IMR-90 (cell line): ENCODE data around the gene ZBTB32. TPM values are rescaled to one million over a fixed set of nuclear protein-coding genes. Genes with fewer than 3 reads are reported as not detected.

Experiments
- ATAC-seq: fragments of 200-7000 bp; cut with Tn5 transposase; 2 replicates; pipeline ENCODE4 v1.9.1; 2020; ENCODE audit warnings: low read depth, mild to moderate bottlenecking, moderate library complexity
- BruUV-seq: library from RNA; stranded (reverse); fragments of 400-500 nt; replicated peaks from 2 replicates; lab custom pipeline; 2021; lab: Mats Ljungman, UMichigan
- CTCF ChIA-PET: fragments of 300-600 bp; formaldehyde crosslinking; extraction: SDS; loops from one replicate; lab custom pipeline; 2021; ENCODE audit warnings: antibody characterized with exemption; lab: Yijun Ruan, JAX
- POLR2A ChIA-PET: fragments of 300-600 bp; sonication (Branson Sonifier 250); formaldehyde crosslinking; loops from one replicate; lab custom pipeline; 2022; ENCODE audit warnings: antibody characterized with exemption; ENCODE audit not compliant: unreplicated experiment; lab: Charles Lee
- DNase-seq: peaks from one replicate; pipeline ENCODE4 v3.0.0; 2013
- H2AFZ ChIP-seq: replicated peaks from 2 replicates; pipeline ENCODE3; 2013; ENCODE audit warnings: low read length, mild to moderate bottlenecking; ENCODE audit not compliant: poor library complexity
- H2AK5ac ChIP-seq: 2 replicates; pipeline ENCODE4 v1.6.1; 2013; ENCODE audit warnings: low read depth, low read length, inconsistent platforms
- H2AK9ac ChIP-seq: replicated peaks from 2 replicates; pipeline ENCODE3; 2013; ENCODE audit warnings: mild to moderate bottlenecking, low read depth, low read length, moderate library complexity; ENCODE audit not compliant: poor library complexity
- H2BK120ac ChIP-seq: 2 replicates; pipeline ENCODE4 v1.6.1; 2013; ENCODE audit warnings: low read depth, low read length, inconsistent platforms
- H2BK15ac ChIP-seq: 3 replicates; pipeline ENCODE4 v1.6.1; 2013; ENCODE audit warnings: low read depth, low read length, inconsistent platforms
- H2BK20ac ChIP-seq: 2 replicates; pipeline ENCODE4 v1.6.1; 2013; ENCODE audit warnings: low read depth, mild to moderate bottlenecking, inconsistent platforms, low read length, moderate library complexity
- H2BK5ac ChIP-seq: 2 replicates; pipeline ENCODE4 v1.6.1; 2013; ENCODE audit warnings: mild to moderate bottlenecking, low read depth, low read length, inconsistent platforms; ENCODE audit not compliant: poor library complexity, severe bottlenecking
- H3K14ac ChIP-seq: replicated peaks from 2 replicates; pipeline ENCODE4 v1.6.1; 2013; ENCODE audit warnings: low read depth, low read length, inconsistent platforms
- H3K18ac ChIP-seq: 2 replicates; pipeline ENCODE4 v1.6.1; 2013; ENCODE audit warnings: low read depth, low read length, control low read depth
- H3K23ac ChIP-seq: 2 replicates; pipeline ENCODE4 v1.6.1; 2013; ENCODE audit warnings: low read depth, low read length, inconsistent platforms
- H3K27ac ChIP-seq: 2 replicates; pipeline ENCODE4 v1.5.1; 2013; ENCODE audit warnings: mild to moderate bottlenecking, control low read depth, low read length; ENCODE audit not compliant: insufficient read depth
- H3K27me3 ChIP-seq: 2 replicates; pipeline ENCODE4 v1.6.1; 2013; ENCODE audit warnings: low read length; ENCODE audit not compliant: control insufficient read depth, insufficient read depth
- H3K36me3 ChIP-seq: 2 replicates; pipeline ENCODE4 v1.6.1; 2013; ENCODE audit warnings: low read length, mixed read lengths; ENCODE audit not compliant: control insufficient read depth, insufficient read depth
- H3K4ac ChIP-seq: 2 replicates; pipeline ENCODE4 v1.6.1; 2013; ENCODE audit warnings: low read depth, low read length, inconsistent platforms
- H3K4me1 ChIP-seq: 2 replicates; pipeline ENCODE4 v1.6.1; 2013; ENCODE audit warnings: low read length, mixed read lengths; ENCODE audit not compliant: control insufficient read depth, insufficient read depth
- H3K4me2 ChIP-seq: 2 replicates; pipeline ENCODE4 v1.6.1; 2013; ENCODE audit warnings: low read depth, mild to moderate bottlenecking, control low read depth, low read length, moderate library complexity
- H3K4me3 ChIP-seq: 2 replicates; pipeline ENCODE4 v1.5.1; 2013; ENCODE audit warnings: low read depth, mild to moderate bottlenecking, control low read depth, low read length, moderate library complexity; ENCODE audit not compliant: insufficient read depth
- H3K56ac ChIP-seq: 2 replicates; pipeline ENCODE4 v1.6.1; 2013; ENCODE audit warnings: low read length, inconsistent platforms; ENCODE audit not compliant: insufficient read depth; ENCODE audit errors: extremely low read depth
- H3K79me1 ChIP-seq, 2 experiments: 2 replicates each; pipeline ENCODE4 v1.6.1; 2013; ENCODE audit warnings: low read length in 2 of 2, inconsistent platforms in 1 of 2, low read depth in 1 of 2
- H3K9ac ChIP-seq: 2 replicates; pipeline ENCODE4 v1.6.1; 2013; ENCODE audit warnings: low read depth, low read length, control low read depth
- H3K9me1 ChIP-seq: 2 replicates; pipeline ENCODE4 v1.6.1; 2013; ENCODE audit warnings: low read length, inconsistent platforms; ENCODE audit not compliant: insufficient read depth
- H3K9me3 ChIP-seq: 2 replicates; pipeline ENCODE4 v1.6.1; 2013; ENCODE audit warnings: low read length; ENCODE audit not compliant: control insufficient read depth, insufficient read depth
- H4K20me1 ChIP-seq: 2 replicates; pipeline ENCODE4 v1.6.1; 2013; ENCODE audit warnings: low read length, inconsistent platforms; ENCODE audit not compliant: insufficient read depth
- H4K5ac ChIP-seq: 2 replicates; pipeline ENCODE4 v1.6.1; 2013; ENCODE audit warnings: mild to moderate bottlenecking, low read depth, low read length, control low read depth
- H4K8ac ChIP-seq, 2 experiments: 2 replicates each; pipeline ENCODE4 v1.6.1; 2013; ENCODE audit warnings: low read depth in 2 of 2, low read length in 2 of 2, control low read depth in 1 of 2, inconsistent platforms in 1 of 2
- H4K91ac ChIP-seq: 2 replicates; pipeline ENCODE4 v1.6.1; 2013; ENCODE audit warnings: low read depth, low read length, inconsistent platforms; ENCODE audit not compliant: insufficient read depth
- BHLHE40 ChIP-seq: fragments of 150-350 bp; IDR thresholded peaks from 2 replicates; pipeline ENCODE4 v1.6.1; 2016; ENCODE audit warnings: mild to moderate bottlenecking, low read depth, low read length
- CEBPB ChIP-seq: IDR thresholded peaks from 2 replicates; pipeline ENCODE4 v1.6.1; 2012; ENCODE audit warnings: low read depth, low read length, improper control_type of control experiment
- CHD1 ChIP-seq: IDR thresholded peaks from 2 replicates; pipeline ENCODE4 v1.6.1; 2012; ENCODE audit warnings: low read depth, low read length, improper control_type of control experiment
- CTCF ChIP-seq: conservative IDR thresholded peaks from 2 replicates; pipeline ENCODE4 v1.5.1; 2012; ENCODE audit warnings: mild to moderate bottlenecking, low read depth, low read length, improper control_type of control experiment
- FOS ChIP-seq: fragments of 150-350 bp; IDR thresholded peaks from 2 replicates; pipeline ENCODE4 v1.6.1; 2016; ENCODE audit warnings: low read depth, low read length
- MAFK ChIP-seq: IDR thresholded peaks from 2 replicates; pipeline ENCODE4 v1.6.1; 2012; ENCODE audit warnings: low read depth, low read length, improper control_type of control experiment
- MXI1 ChIP-seq: IDR thresholded peaks from 2 replicates; pipeline ENCODE4 v1.6.1; 2012; ENCODE audit warnings: low read depth, mild to moderate bottlenecking, low read length, moderate library complexity, borderline replicate concordance
- NFE2L2 ChIP-seq: fragments of 150-350 bp; IDR thresholded peaks from 2 replicates; pipeline ENCODE4 v1.6.1; 2016; ENCODE audit warnings: low read depth, mild to moderate bottlenecking, low read length
- POLR2A ChIP-seq: IDR thresholded peaks from 2 replicates; pipeline ENCODE4 v1.6.1; 2012; ENCODE audit warnings: mild to moderate bottlenecking, low read depth, low read length
- RAD21 ChIP-seq: IDR thresholded peaks from 2 replicates; pipeline ENCODE4 v1.6.1; 2012; ENCODE audit warnings: low read length, improper control_type of control experiment
- RCOR1 ChIP-seq: IDR thresholded peaks from 2 replicates; pipeline ENCODE4 v1.6.1; 2012; ENCODE audit warnings: mild to moderate bottlenecking, low read length, improper control_type of control experiment; ENCODE audit not compliant: insufficient replicate concordance
- RFX5 ChIP-seq: IDR thresholded peaks from 2 replicates; pipeline ENCODE4 v1.8.0; 2012; ENCODE audit warnings: low read depth, mild to moderate bottlenecking, low read length, moderate library complexity
- SMC3 ChIP-seq: fragments of 150-350 bp; IDR thresholded peaks from 2 replicates; pipeline ENCODE4 v1.6.1; 2016; ENCODE audit warnings: low read depth, mild to moderate bottlenecking, antibody characterized with exemption, low read length, moderate library complexity
- USF2 ChIP-seq: fragments of 150-350 bp; IDR thresholded peaks from 2 replicates; pipeline ENCODE4 v1.6.1; 2017; ENCODE audit warnings: mild to moderate bottlenecking, antibody characterized with exemption, low read length, low read depth
- WGBS, 2 experiments: methylation state at CpG; one replicate each; pipeline versions ENCODE4 v1.1.5 to v1.1.7; 2013; ENCODE audit warnings: missing lambda C conversion rate in 2 of 2; ENCODE audit not compliant: insufficient read length in 1 of 2; ENCODE audit errors: extremely low coverage in 2 of 2; 5-methylcytosine and 5-hydroxymethylcytosine counted together
- dilution Hi-C: fragments of 300-500 bp; cut with HindIII; formaldehyde crosslinking; loops from one replicate; pipeline ENCODE4 v1.14.3; 2018; ENCODE audit warnings: low sequenced_read_pairs; ENCODE audit not compliant: unreplicated experiment
- in situ Hi-C: fragments of 300-500 bp; cut with MboI; formaldehyde crosslinking; loops from 3 replicates; pipeline ENCODE4 v1.14.3; 2019; ENCODE audit warnings: low sequenced_read_pairs, inconsistent platforms, mixed read lengths
- intact Hi-C: fragments of 100-400 bp; cut with micrococcal nuclease; formaldehyde crosslinking; loops from 2 replicates; pipeline ENCODE4 v1.10.0; 2022
- polyA plus RNA-seq, 3 experiments: library from polyadenylated mRNA; depleted of rRNA; stranded (reverse); fragments of >200 nt; gene quantifications; 2 replicates each; pipeline ENCODE4 v1.2.3, GENCODE V29; 2012; ENCODE audit warnings: low replicate concordance in 1 of 3
- total RNA-seq: library from RNA; depleted of rRNA; stranded (reverse); fragments of >200 nt; gene quantifications from 2 replicates; pipeline ENCODE4 v1.2.3, GENCODE V29; 2012
- TF ChIP-seq, protein P1 (sequence below): fragments of 150-350 bp; IDR thresholded peaks from 2 replicates; pipeline ENCODE4 v1.6.1; 2016; ENCODE audit warnings: low read depth, mild to moderate bottlenecking, low read length, moderate library complexity, borderline replicate concordance

The ZBTB32 gene
- total and polyA plus RNA-seq, 2 of the 4 experiments (the other 2 are of a cell fraction), result not detected

DNA sequence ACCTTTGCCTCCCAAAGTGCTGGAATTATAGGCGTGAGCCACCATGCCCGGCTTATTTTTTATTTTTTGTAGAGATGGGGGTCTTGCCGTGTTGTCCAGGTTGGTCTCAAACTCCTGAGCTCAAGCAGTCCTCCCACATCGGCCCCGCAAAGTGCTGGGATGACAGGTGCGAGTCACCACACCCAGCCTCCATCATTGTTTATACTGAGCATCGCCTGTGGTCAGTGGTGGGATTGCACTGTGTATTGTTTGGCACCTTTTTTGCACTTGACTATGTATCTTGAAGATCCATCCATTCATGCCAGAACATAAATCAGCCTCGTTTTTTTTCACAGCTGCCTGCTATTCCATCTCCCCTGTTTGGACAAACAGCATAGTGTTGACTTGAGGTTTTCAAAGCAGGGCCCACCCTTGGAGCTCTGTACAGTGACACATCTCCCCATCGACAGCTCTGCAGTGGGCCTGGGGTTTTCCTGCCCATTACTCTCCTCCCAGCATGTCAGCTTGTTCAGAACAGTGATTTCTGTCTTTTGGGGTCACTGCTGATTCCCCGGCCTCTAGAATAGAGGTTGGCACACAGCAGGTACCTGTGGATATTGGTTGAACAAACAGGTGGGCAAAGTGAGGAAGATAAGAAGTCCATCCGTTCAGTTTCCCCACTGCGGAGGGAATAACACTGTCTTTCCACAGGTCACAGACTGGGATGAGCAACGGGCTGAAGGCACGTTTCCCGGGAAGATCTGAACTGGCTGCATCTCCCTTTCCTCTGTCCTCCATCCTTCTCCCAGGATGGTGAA lies 46.3 kb upstream of the ZBTB32 start:
- no peak overlapping the region for H4K8ac ChIP-seq
- WGBS, 2 experiments, result no CpG with 5 or more reads among the region's 15 CpGs
- H2AK5ac ChIP-seq, result no peak overlapping the region
- dilution Hi-C loops, result no loop called here
- no peak overlapping the region for H4K91ac ChIP-seq
- BruUV-seq, result no TSS peak
- H3K4me1 ChIP-seq, result no peaks in the 10 kb centered on the region
- H2BK120ac ChIP-seq, result no peak overlapping the region
- H2BK20ac ChIP-seq, result no peak overlapping the region
- H2AK9ac ChIP-seq, result no peak overlapping the region
- H2AFZ ChIP-seq, result no peak overlapping the region
- no peak overlapping the region for H3K56ac ChIP-seq
- TF ChIP-seq FOS (no peak), RFX5 (no peak), MXI1 (no peak), USF2 (no peak), CTCF (no peak), POLR2A (no peak), CHD1 (no peak), RCOR1 (no peak), BHLHE40 (no peak), CEBPB (no peak), MAFK (no peak), RAD21 (no peak), NFE2L2 (no peak), SMC3 (no peak)
- TF ChIP-seq, protein P1, sequence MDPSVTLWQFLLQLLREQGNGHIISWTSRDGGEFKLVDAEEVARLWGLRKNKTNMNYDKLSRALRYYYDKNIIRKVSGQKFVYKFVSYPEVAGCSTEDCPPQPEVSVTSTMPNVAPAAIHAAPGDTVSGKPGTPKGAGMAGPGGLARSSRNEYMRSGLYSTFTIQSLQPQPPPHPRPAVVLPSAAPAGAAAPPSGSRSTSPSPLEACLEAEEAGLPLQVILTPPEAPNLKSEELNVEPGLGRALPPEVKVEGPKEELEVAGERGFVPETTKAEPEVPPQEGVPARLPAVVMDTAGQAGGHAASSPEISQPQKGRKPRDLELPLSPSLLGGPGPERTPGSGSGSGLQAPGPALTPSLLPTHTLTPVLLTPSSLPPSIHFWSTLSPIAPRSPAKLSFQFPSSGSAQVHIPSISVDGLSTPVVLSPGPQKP, result no peak
- H3K9me3 ChIP-seq, result no peaks in the 10 kb centered on the region
- ChIA-PET POLR2A (no interaction called here), CTCF (no interaction called here)
- no peak overlapping the region for H3K9ac ChIP-seq
- H4K5ac ChIP-seq, result no peak overlapping the region
- H3K27me3 ChIP-seq, result no peaks in the 10 kb centered on the region
- in situ Hi-C loops, result no loop called here
- H2BK5ac ChIP-seq, result no peak overlapping the region
- H3K4ac ChIP-seq, result no peak overlapping the region
- H4K20me1 ChIP-seq, result 0 out of 2 replicates have a peak, but pooled peaks cover 4% of the 10 kb centered on the region
- H2BK15ac ChIP-seq, result no peak overlapping the region
- peaks cover 47% of the 10 kb centered on the region for H3K36me3 ChIP-seq
- no peak overlapping the region for H3K23ac ChIP-seq
- H3K14ac ChIP-seq, result no peak overlapping the region
- peaks cover 4 to 11% of the 10 kb centered on the region in 2 experiments; a peak in 2 of 4 replicates for H3K79me1 ChIP-seq
- H3K4me2 ChIP-seq, result no peak overlapping the region
- no peaks in the 10 kb centered on the region for H3K9me1 ChIP-seq
- ATAC-seq (no peak), DNase-seq (no peak)
- no peak overlapping the region for H3K4me3 ChIP-seq
- intact Hi-C loops, result no loop called here
- H3K27ac ChIP-seq, result no peak overlapping the region
- no peak overlapping the region for H3K18ac ChIP-seq
